Panc1 (cell line): ENCODE data around the gene LMNTD1. TPM values are rescaled to one million over a fixed set of nuclear protein-coding genes. Genes with fewer than 3 reads are reported as not detected.

Experiments
- ATAC-seq: fragments of 200-7000 bp; cut with Tn5 transposase; 2 replicates; pipeline ENCODE4 v1.9.1; 2020; ENCODE audit warnings: mild to moderate bottlenecking, moderate library complexity
- BruUV-seq: library from RNA; stranded (reverse); fragments of 400-500 nt; replicated peaks from 2 replicates; lab custom pipeline; 2021; lab: Mats Ljungman, UMichigan
- CTCF ChIA-PET: fragments of 300-600 bp; sonication (Branson Sonifier 250); formaldehyde crosslinking; loops from one replicate; lab custom pipeline; 2022; ENCODE audit warnings: antibody characterized with exemption; lab: Charles Lee
- POLR2A ChIA-PET: fragments of 300-600 bp; sonication (Branson Sonifier 250); formaldehyde crosslinking; loops from one replicate; lab custom pipeline; 2022; ENCODE audit warnings: antibody characterized with exemption; lab: Charles Lee
- DNase-seq: peaks from one replicate; pipeline ENCODE4 v3.0.0-alpha.2; 2010; ENCODE audit warnings: low read depth, low spot score
- H3K27ac ChIP-seq: 2 replicates; pipeline ENCODE4 v1.5.1; 2011; ENCODE audit warnings: mild to moderate bottlenecking, low read length, inconsistent platforms
- H3K27me3 ChIP-seq: fragments of 200-500 bp; sonication (Bioruptor generic); 2 replicates; pipeline ENCODE4 v1.6.0; 2014; ENCODE audit warnings: low read length, inconsistent platforms; ENCODE audit not compliant: control insufficient read depth, insufficient read depth
- H3K36me3 ChIP-seq: fragments of 200-500 bp; sonication (Bioruptor generic); 2 replicates; pipeline ENCODE4 v1.5.1; 2014; ENCODE audit warnings: inconsistent platforms, mild to moderate bottlenecking, low read length, moderate library complexity; ENCODE audit not compliant: control insufficient read depth, insufficient read depth
- H3K4me1 ChIP-seq: 2 replicates; pipeline ENCODE4 v1.5.1; 2011; ENCODE audit warnings: inconsistent platforms, mild to moderate bottlenecking, low read length, moderate library complexity; ENCODE audit not compliant: control insufficient read depth, insufficient read depth
- H3K4me3 ChIP-seq, 2 experiments: 2 replicates each; pipeline ENCODE4 v1.5.1; 2011 to 2012; ENCODE audit warnings: low read depth in 2 of 2, low read length in 2 of 2, mild to moderate bottlenecking in 2 of 2, inconsistent platforms in 1 of 2, moderate library complexity in 1 of 2
- H3K9me3 ChIP-seq: fragments of 200-500 bp; sonication (Bioruptor generic); 2 replicates; pipeline ENCODE4 v1.5.1; 2014; ENCODE audit warnings: low read depth, mild to moderate bottlenecking, inconsistent platforms, low read length, moderate library complexity; ENCODE audit not compliant: control insufficient read depth, insufficient read depth
- POLR2AphosphoS5 ChIP-seq: IDR thresholded peaks from 2 replicates; pipeline ENCODE4 v1.6.1; 2012; ENCODE audit warnings: mild to moderate bottlenecking, low read depth, low read length, moderate library complexity
- SIN3A ChIP-seq: IDR thresholded peaks from 2 replicates; pipeline ENCODE4 v1.6.1; 2012; ENCODE audit warnings: low read depth, mild to moderate bottlenecking, low read length, moderate library complexity, borderline replicate concordance; ENCODE audit not compliant: insufficient read depth
- TCF7L2 ChIP-seq: IDR thresholded peaks from 2 replicates; pipeline ENCODE4 v1.6.1; 2011; ENCODE audit warnings: mild to moderate bottlenecking, low read depth, low read length, inconsistent platforms
- in situ Hi-C: cut with HindIII; loops from 2 replicates; pipeline ENCODE4 v1.10.0; 2016; ENCODE audit warnings: low sequenced_read_pairs, low pct_unique_long_range_greater_than_20kb
- intact Hi-C: fragments of 100-400 bp; cut with micrococcal nuclease; formaldehyde crosslinking; loops from one replicate; pipeline ENCODE4 v1.10.0; 2022; ENCODE audit not compliant: unreplicated experiment
- total RNA-seq: library from RNA; stranded (reverse); gene quantifications from one replicate; pipeline ENCODE4 v1.2.1, GENCODE V29; 2021; ENCODE audit not compliant: unreplicated experiment
- TF ChIP-seq, protein P1 (sequence below): fragments of 450-650 bp; IDR thresholded peaks from 2 replicates; pipeline ENCODE4 v1.5.1; 2017; ENCODE audit warnings: mild to moderate bottlenecking
- TF ChIP-seq, protein P2 (sequence below), 2 experiments: IDR thresholded peaks; 2 replicates each; pipeline ENCODE4 v1.6.1; 2011 to 2012; ENCODE audit warnings: low read depth in 2 of 2, control low read depth in 1 of 2, low read length in 1 of 2, mild to moderate bottlenecking in 1 of 2, moderate library complexity in 1 of 2; ENCODE audit not compliant: insufficient read depth in 1 of 2

The LMNTD1 gene
- total RNA-seq, 1 experiment from 2014 or later = 0.13 TPM

- Histone ChIP-seq H3K36me3 (no peaks in the 10 kb centered on the region), H3K27ac (no peak overlapping the region), H3K4me1 (no peaks in the 10 kb centered on the region), H3K4me3 (no peak overlapping the region), H3K27me3 (no peaks in the 10 kb centered on the region), H3K9me3 (no peaks in the 10 kb centered on the region)
- intact Hi-C loops = loop anchor here (5.0 kb wide), 1 partner anchor 119 kb away; no protein-coding TSS in a partner anchor
- BruUV-seq = no TSS peak
- no peak for DNase-seq
- TF ChIP-seq TCF7L2 (no peak), POLR2AphosphoS5 (no peak), SIN3A (no peak)
- TF ChIP-seq, protein P1, sequence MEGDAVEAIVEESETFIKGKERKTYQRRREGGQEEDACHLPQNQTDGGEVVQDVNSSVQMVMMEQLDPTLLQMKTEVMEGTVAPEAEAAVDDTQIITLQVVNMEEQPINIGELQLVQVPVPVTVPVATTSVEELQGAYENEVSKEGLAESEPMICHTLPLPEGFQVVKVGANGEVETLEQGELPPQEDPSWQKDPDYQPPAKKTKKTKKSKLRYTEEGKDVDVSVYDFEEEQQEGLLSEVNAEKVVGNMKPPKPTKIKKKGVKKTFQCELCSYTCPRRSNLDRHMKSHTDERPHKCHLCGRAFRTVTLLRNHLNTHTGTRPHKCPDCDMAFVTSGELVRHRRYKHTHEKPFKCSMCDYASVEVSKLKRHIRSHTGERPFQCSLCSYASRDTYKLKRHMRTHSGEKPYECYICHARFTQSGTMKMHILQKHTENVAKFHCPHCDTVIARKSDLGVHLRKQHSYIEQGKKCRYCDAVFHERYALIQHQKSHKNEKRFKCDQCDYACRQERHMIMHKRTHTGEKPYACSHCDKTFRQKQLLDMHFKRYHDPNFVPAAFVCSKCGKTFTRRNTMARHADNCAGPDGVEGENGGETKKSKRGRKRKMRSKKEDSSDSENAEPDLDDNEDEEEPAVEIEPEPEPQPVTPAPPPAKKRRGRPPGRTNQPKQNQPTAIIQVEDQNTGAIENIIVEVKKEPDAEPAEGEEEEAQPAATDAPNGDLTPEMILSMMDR = no peak
- TF ChIP-seq, protein P2, sequence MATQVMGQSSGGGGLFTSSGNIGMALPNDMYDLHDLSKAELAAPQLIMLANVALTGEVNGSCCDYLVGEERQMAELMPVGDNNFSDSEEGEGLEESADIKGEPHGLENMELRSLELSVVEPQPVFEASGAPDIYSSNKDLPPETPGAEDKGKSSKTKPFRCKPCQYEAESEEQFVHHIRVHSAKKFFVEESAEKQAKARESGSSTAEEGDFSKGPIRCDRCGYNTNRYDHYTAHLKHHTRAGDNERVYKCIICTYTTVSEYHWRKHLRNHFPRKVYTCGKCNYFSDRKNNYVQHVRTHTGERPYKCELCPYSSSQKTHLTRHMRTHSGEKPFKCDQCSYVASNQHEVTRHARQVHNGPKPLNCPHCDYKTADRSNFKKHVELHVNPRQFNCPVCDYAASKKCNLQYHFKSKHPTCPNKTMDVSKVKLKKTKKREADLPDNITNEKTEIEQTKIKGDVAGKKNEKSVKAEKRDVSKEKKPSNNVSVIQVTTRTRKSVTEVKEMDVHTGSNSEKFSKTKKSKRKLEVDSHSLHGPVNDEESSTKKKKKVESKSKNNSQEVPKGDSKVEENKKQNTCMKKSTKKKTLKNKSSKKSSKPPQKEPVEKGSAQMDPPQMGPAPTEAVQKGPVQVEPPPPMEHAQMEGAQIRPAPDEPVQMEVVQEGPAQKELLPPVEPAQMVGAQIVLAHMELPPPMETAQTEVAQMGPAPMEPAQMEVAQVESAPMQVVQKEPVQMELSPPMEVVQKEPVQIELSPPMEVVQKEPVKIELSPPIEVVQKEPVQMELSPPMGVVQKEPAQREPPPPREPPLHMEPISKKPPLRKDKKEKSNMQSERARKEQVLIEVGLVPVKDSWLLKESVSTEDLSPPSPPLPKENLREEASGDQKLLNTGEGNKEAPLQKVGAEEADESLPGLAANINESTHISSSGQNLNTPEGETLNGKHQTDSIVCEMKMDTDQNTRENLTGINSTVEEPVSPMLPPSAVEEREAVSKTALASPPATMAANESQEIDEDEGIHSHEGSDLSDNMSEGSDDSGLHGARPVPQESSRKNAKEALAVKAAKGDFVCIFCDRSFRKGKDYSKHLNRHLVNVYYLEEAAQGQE (IDR thresholded peaks at IDR 0.05; ENCODE audit: insufficient read depth in 1 of 2, low read depth in 2 of 2, low read length in 1 of 2) = no peak
- ChIA-PET CTCF (no interaction called here), POLR2A (no interaction called here)
- in situ Hi-C loops = no loop called here
- ATAC-seq = no peak
Observed at GRCh38 chr12:25556153-25556552, 3.1 kb upstream of the LMNTD1 start.

GRCh38 chr12:25552681-25553080 is 402 bp downstream of the LMNTD1 start:
- in situ Hi-C loops = no loop called here
- ATAC-seq (no peak), DNase-seq (no peak)
- Histone ChIP-seq H3K9me3 (no peaks in the 10 kb centered on the region), H3K27ac (no peak overlapping the region), H3K36me3 (no peaks in the 10 kb centered on the region), H3K4me3 (no peak overlapping the region), H3K4me1 (no peaks in the 10 kb centered on the region), H3K27me3 (peaks cover 3% of the 10 kb centered on the region; the same call in 1 of the 2 replicates)
- intact Hi-C loops = no loop called here
- CTCF ChIA-PET = no interaction called here
- no TSS peak for BruUV-seq
- TF ChIP-seq, protein P1 = no peak
- TF ChIP-seq TCF7L2 = no peak
- TF ChIP-seq, protein P2 (IDR thresholded peaks at IDR 0.05; ENCODE audit: insufficient read depth in 1 of 2, low read depth in 2 of 2, low read length in 1 of 2) = no peak
- POLR2A ChIA-PET = no interaction called here
